ENCODE measurements around the gene CCDC85B.
A peak's percentile ranks its signal among the peaks of the same experiment; 100 is the strongest.

The CCDC85B gene

GRCh38 chr11:65869643-65870306 lies 20.7 kb upstream of the CCDC85B start:
- no peak for DNase-seq
- no peak for ATAC-seq

DNA sequence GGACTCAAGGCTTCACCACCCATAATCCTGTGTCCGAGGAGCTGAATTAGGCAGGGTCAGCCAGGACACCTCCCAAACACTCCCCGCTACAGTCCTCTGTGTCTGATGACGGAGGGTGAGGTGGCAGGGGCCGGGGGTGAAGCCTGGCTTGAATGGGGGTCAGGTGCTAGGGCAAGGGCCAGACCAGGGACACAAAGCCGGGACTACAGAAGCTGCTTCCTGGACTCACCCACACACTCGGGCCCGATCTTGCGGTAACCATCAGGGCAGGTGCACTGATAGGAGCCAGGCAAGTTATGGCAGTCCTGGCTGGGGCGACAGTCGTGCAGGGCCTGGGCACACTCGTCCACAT lies 20.2 kb upstream of the CCDC85B start:
- DNase-seq = no peak
- no peak for ATAC-seq

DNA sequence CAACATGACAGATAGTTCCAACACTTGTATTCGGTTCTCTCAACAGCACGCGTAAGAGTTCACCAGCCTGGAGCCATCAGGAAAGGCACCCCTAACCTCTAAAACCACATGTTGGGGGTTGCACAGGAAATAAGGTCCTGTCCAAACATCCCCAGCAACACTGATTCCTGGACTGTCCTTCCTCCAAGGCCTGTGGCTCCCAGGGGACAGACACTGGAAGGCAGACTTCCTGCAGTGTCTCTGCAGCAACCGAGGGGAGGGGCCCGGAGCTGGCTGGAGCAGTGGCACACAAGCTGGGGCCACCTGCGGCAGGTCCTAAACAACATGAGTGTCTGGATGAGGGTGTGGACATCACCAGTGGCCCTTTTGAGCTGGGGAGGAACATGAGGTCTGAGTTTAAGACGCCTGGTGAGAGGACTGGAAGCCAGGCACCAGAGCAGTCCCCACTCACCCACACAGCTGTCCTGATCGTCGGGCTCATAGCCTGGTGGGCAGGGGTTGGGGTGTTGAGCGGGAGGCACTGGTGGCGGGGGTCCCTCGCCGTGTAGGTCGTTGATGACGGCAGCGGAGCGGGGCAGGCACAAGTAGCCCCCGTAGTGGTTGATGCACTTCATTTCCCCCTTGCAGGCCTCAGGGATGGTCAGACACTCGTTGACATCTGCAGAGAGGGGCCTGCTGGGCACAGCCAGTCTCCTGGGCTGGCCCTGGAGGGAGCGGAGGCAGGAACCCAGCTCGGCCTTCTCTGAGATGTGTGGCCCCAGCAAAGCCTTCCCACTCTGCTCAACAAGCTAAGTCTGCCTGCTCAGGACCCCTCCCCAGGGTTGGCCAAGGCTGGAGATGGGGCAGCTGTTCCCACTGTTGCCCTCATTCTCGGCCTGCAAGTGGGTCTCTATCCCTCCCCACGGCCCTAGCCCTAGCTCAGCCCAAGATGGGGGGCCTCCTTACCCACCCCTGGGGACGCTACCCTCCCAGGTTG lies 19.5 kb upstream of the CCDC85B start:
- ATAC-seq (no peak), DNase-seq (no peak)

GRCh38 chr11:65871811-65872548 lies 18.5 kb upstream of the CCDC85B start:
- DNase-seq (no peak), ATAC-seq (no peak)

- no peak for DNase-seq
- ATAC-seq = no peak
Observed at GRCh38 chr11:65872586-65873317, 17.7 kb upstream of the CCDC85B start, which contains the start of gene EFEMP2. TSS of gene EFEMP2 (minus strand) at chr11:65872800. CDS start at chr11:65872354, 446 bp downstream.

DNA sequence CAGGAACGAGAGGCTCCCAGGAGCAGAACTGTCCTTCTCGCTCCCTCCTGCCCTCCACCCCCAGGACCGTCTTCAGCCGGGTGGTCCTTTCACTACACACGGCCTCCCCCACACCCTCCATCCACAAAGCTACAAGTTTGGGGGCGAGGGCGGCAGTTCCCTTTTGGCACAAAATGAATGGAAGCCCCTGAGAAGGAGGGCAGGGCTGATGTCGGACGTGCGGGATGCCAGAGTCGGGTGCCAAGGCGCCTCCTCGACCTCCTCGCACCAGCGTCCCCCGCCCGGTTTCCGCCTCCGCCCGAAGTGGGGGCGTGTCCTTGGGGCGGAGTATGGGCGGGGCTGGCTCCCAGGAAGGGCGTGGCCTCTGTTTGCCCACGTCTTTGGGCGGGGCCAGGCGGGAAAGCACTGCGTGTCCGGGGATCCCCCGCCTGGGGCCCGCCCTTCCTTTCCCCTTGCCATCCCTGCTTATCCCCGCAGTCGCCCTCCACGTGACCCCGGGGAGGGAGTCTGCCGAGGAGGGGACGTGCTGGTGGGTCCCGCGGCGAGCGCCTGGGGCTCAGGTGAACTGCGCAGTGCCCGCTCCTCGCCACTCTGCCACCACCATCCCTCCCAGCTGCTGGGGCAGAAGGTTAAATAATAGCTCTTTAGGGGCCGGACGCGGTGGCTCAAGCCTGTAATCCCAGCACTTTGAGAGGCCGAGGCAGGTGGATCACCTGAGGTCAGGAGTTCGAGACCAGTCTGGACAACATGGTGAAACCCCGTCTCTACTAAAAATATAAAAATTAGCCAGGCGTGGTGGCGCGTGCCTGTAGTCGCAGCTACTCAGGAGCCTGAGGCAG lies 16.9 kb upstream of the CCDC85B start:
- ATAC-seq = peak; percentile 86
- peak; percentile 98 for DNase-seq

- DNase-seq (peak; percentile 72), ATAC-seq (peak; percentile 76)
Observed at GRCh38 chr11:65879617-65880016, 10.9 kb upstream of the CCDC85B start, which contains the start of gene CTSW. TSS of gene CTSW (plus strand) at chr11:65879837. CDS start at chr11:65879855, 18 bp downstream.

DNA sequence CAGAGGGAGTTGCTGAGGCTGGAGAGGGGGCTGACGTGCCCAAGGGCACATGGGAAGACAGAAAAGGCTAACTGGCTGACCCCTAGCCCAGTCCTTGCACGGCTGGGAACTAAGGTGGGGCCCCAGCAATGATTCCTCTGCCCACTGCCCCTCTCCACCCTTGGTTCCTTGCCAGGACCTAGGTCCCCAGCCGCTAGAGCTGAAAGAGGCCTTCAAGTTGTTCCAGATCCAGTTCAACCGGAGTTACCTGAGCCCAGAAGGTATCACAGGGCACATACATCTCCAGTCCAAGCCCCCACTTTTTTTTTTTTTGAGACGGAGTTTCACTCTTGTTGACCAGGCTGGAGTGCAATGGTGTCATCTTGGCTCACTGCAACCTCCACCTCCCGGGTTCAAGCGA lies 10.4 kb upstream of the CCDC85B start:
- DNase-seq (no peak), ATAC-seq (no peak)

GRCh38 chr11:65880844-65881421 lies 9.5 kb upstream of the CCDC85B start:
- peak; percentile 36 for ATAC-seq

GRCh38 chr11:65882120-65883057 lies 8.1 kb upstream of the CCDC85B start:
- ATAC-seq (no peak), DNase-seq (no peak)

More at GRCh38 chr11:65880844-65881421, 9.5 kb upstream of the CCDC85B start:
- peak; percentile 50 for DNase-seq

GRCh38 chr11:65883058-65883761 lies 7.3 kb upstream of the CCDC85B start:
- DNase-seq (no peak), ATAC-seq (no peak)

GRCh38 chr11:65883786-65884715 lies 6.4 kb upstream of the CCDC85B start:
- ATAC-seq = no peak
- no peak for DNase-seq

DNA sequence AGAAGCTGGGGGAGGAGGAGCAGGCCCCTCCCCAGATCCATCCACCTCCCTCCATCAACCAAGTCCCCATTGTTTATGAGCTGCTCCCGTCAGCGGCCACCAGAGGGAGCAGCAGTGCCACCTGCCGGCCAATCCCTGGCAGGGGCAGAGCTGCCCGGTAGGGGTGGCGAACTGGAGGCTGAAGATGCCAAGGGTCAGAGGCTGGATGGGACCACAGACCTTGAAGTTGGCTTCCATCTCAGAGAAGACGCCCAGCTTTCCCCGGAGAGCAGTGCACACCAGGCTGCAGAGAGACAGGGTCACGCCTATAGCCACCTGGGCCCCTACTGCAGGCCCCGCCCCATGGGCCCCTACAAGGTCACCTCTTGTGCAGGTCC lies 5.8 kb upstream of the CCDC85B start:
- peak; percentile 44 for ATAC-seq
- peak; percentile 88 for DNase-seq

GRCh38 chr11:65885231-65885630 lies 5.2 kb upstream of the CCDC85B start:
- DNase-seq (no peak), ATAC-seq (no peak)

DNA sequence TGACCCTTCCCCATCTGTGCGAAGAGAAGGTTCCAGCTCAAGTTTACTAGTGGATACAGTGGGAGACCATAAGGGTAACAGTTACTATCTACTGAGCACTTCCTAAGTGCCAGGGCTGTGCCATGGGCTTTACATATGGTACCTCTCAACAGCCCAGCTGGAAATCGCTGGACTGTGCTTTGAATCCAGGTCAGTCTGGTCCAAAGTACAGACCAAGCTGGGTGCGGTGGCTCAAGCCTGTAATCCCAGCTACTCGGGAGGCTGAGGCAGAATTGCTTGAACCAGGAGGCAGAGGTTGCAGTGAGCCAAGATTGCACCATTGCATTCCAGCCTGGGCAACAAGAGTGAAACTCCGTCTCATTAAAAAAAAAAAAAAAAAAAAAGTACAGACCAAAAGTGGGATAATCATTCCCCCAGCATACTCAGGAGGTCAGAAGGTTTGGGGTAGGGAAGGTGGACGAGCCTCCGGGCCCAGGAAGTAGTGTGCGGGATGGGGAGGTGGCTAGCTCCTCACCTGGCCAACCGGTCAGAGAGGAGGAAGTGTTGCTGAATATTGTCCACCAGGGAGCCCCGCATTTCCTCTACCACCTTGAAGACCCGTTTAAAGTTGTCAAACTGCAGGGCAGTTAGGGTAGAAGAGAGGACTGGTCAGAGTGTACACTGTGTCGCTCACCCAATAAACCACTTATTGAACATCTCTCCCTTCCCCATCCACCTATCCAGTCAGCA lies 4.5 kb upstream of the CCDC85B start:
- no peak for ATAC-seq
- DNase-seq = no peak

DNA sequence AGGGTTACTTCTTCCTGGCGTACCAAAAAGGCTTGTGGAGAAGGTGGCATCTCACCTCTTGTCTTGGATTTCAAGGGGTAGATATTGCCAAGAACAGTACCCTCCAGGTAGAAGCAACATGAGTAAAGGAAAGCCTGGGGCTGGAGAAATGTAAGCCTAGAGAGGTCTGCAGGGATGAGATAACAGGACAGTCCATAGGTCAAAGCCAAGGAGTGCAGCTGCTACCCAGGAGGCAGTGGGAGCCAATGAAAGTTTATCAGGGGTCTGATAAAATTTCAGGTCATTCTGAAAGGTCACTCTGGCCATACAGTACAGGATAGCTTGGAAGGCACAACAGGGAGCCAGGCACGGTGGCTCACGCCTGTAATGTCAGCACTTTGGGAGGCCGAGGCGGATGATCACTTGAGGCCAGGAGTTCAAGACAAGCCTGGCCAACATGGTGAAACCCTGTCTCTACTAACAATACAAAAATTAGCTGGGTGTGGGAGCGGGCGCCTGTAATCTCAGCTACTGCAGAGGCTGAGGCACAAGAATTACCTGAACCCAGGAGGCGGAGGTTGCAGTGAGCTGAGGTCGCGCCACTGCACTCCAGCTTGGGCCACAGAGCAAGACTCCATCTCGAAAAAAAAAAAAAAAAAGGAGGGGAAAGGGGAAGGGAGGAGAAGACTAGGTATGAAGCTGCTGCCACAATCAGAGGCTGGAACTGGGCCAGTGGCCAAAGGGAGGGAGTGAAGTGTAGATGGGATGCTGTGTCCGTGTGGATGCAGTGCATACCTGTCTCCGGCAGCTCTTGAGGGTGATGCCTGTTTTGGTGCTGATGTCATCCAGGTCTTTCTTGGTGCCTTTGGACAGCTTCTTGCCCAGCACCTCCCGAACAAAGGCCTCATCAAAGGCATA lies 3.4 kb upstream of the CCDC85B start:
- ATAC-seq (no peak), DNase-seq (no peak)

Data from stimulated activated naive CD8-positive, alpha-beta T cell treated with anti-CD3 and anti-CD28 coated beads, Interleukin-15, Interleukin-2, amounts not matched to agents 100 U/mL and 50 U/mL, for 24 hours (primary cell).